CD4-positive, alpha-beta memory T cell (primary cell): ENCODE data around the gene LRRN1. TPM values are rescaled to one million over a fixed set of nuclear protein-coding genes. Genes with fewer than 3 reads are reported as not detected.
"Not testable (repeated sequence)": the region's sequence is repeated elsewhere in the genome, so short reads cannot be mapped to it uniquely, and the experiment has no call there.

Experiments
- CTCF ChIA-PET: fragments of 350-600 bp; sonication (Branson Sonifier 250); formaldehyde crosslinking; loops from one replicate; lab custom pipeline; 2021; ENCODE audit warnings: inconsistent platforms; ENCODE audit not compliant: partially characterized antibody; lab: Charles Lee
- POLR2A ChIA-PET: fragments of 350-600 bp; sonication (Branson Sonifier 250); formaldehyde crosslinking; loops from one replicate; lab custom pipeline; 2021; ENCODE audit not compliant: partially characterized antibody; lab: Charles Lee
- DNase-seq, 5 donors: peaks; one replicate each; pipeline versions ENCODE4 v3.0.0 to v3.0.0-alpha.2; 2020 to 2022; ENCODE audit warnings: mixed read lengths in 1 of 5
- H3K27ac ChIP-seq: one replicate; pipeline ENCODE4 v1.7.0; 2013; ENCODE audit warnings: low read depth, low read length
- H3K27me3 ChIP-seq: 2 replicates; pipeline ENCODE4 v1.7.0; 2013; ENCODE audit warnings: mild to moderate bottlenecking, low read length, moderate library complexity; ENCODE audit not compliant: insufficient read depth
- H3K36me3 ChIP-seq: 2 replicates; pipeline ENCODE4 v1.7.0; 2013; ENCODE audit warnings: mild to moderate bottlenecking, low read length, moderate library complexity; ENCODE audit not compliant: insufficient read depth
- H3K4me1 ChIP-seq: 2 replicates; pipeline ENCODE4 v1.7.0; 2013; ENCODE audit warnings: mild to moderate bottlenecking, low read length, moderate library complexity; ENCODE audit not compliant: insufficient read depth
- H3K4me3 ChIP-seq, 2 donors: one replicate each; pipeline ENCODE4 v1.7.0; 2013; ENCODE audit warnings: low read length in 2 of 2, mild to moderate bottlenecking in 1 of 2
- H3K9me3 ChIP-seq, 2 donors: one replicate each; pipeline ENCODE4 v1.7.0; 2013; ENCODE audit warnings: low read length in 2 of 2, control low read depth in 1 of 2; ENCODE audit not compliant: control insufficient read depth in 1 of 2
- H3K27ac Mint-ChIP-seq, 7 donors: one replicate each; pipeline ENCODE4 v1.8.0; 2020 to 2021; ENCODE audit warnings: mixed read lengths in 7 of 7, mild to moderate bottlenecking in 6 of 7, inconsistent platforms in 3 of 7, moderate library complexity in 3 of 7
- H3K27me3 Mint-ChIP-seq, 2 donors: one replicate each; pipeline ENCODE4 v1.8.0; 2020 to 2021; ENCODE audit warnings: mixed read lengths in 2 of 2
- H3K36me3 Mint-ChIP-seq, 2 donors: one replicate each; pipeline ENCODE4 v1.8.0; 2020 to 2021; ENCODE audit warnings: mixed read lengths in 2 of 2, inconsistent platforms in 1 of 2, mild to moderate bottlenecking in 1 of 2
- H3K4me1 Mint-ChIP-seq, 4 donors: one replicate each; pipeline ENCODE4 v1.8.0; 2020 to 2021; ENCODE audit warnings: mixed read lengths in 4 of 4, mild to moderate bottlenecking in 1 of 4
- H3K4me3 Mint-ChIP-seq, 8 donors: one replicate each; pipeline ENCODE4 v1.8.0; 2020 to 2021; ENCODE audit warnings: mixed read lengths in 8 of 8, mild to moderate bottlenecking in 7 of 8, moderate library complexity in 6 of 8, inconsistent platforms in 3 of 8
- H3K9me3 Mint-ChIP-seq, 8 donors: one replicate each; pipeline ENCODE4 v1.8.0; 2020 to 2021; ENCODE audit warnings: mixed read lengths in 8 of 8, mild to moderate bottlenecking in 5 of 8, inconsistent platforms in 3 of 8, moderate library complexity in 1 of 8
- intact Hi-C: fragments of 100-400 bp; cut with micrococcal nuclease; formaldehyde crosslinking; loops from one replicate; pipeline ENCODE4 v1.15.1; 2023
- polyA plus RNA-seq, 2 donors: library from polyadenylated mRNA; unstranded; fragments of 300-500 nt; fragmentation: Illumina TruSeq; gene quantifications; one replicate each; pipeline ENCODE4 v1.2.3, GENCODE V29; 2021
- total RNA-seq, 2 experiments: library from RNA; stranded (reverse); gene quantifications; one replicate each; pipeline ENCODE4 v1.2.3, GENCODE V29; 2021

Gene LRRN1
- total and polyA plus RNA-seq, 4 experiments from 2014 or later, result 0.17 to 0.23 (median 0.22) TPM; not detected in 1

- peaks cover 0 to 3% (median 1%) of the 10 kb centered on the region in 8 donors for H3K9me3 Mint-ChIP-seq
- no peaks in the 10 kb centered on the region for H3K4me1 Mint-ChIP-seq
- Histone ChIP-seq H3K27ac (no peak overlapping the region), H3K36me3 (no peaks in the 10 kb centered on the region), H3K4me3 (no peak overlapping the region), H3K9me3 (no peaks in the 10 kb centered on the region), H3K4me1 (no peaks in the 10 kb centered on the region), H3K27me3 (no peaks in the 10 kb centered on the region)
- intact Hi-C loops, result no loop called here
- no peaks in the 10 kb centered on the region for H3K27me3 Mint-ChIP-seq
- no peak overlapping the region for H3K27ac Mint-ChIP-seq
- DNase-seq, result no peak
- H3K36me3 Mint-ChIP-seq, result peaks cover 0 to 9% of the 10 kb centered on the region in 2 donors
- POLR2A ChIA-PET, result no interaction called here
- no peak overlapping the region for H3K4me3 Mint-ChIP-seq
- CTCF ChIA-PET, result no interaction called here
These were observed 27.3 kb downstream of the LRRN1 start for GRCh38 chr3:3826521-3826920.

DNA sequence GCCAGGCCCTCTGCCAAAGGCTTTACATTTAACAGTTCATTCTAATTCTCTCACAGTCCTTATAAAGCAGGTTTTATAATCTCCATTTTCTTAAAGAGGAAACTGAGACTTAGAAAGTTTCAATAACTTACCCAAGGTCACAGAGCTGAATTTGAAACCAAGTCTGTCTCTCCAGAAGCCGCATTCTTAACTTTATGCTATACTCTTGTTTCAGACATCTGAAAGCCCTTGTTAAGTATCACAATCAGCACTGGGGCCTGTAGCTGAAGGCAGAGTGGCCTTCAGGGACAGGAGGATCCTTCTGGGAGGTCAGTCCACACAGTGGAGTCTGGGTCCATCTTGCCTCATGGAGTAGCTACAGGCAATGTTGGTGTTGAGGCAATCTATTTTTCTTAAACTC lies 27.9 kb downstream of the LRRN1 start:
- intact Hi-C loops, result no loop called here
- Mint-ChIP-seq H3K27ac (no peak overlapping the region), H3K36me3 (peaks cover 0 to 9% of the 10 kb centered on the region in 2 donors), H3K4me3 (no peak overlapping the region), H3K4me1 (no peaks in the 10 kb centered on the region), H3K9me3 (peaks cover 0 to 4% (median 2%) of the 10 kb centered on the region in 8 donors), H3K27me3 (no peaks in the 10 kb centered on the region)
- Histone ChIP-seq H3K9me3 (no peaks in the 10 kb centered on the region), H3K4me3 (no peak overlapping the region), H3K27me3 (no peaks in the 10 kb centered on the region), H3K4me1 (no peaks in the 10 kb centered on the region), H3K36me3 (no peaks in the 10 kb centered on the region), H3K27ac (no peak overlapping the region)
- POLR2A ChIA-PET, result no interaction called here
- no peak for DNase-seq
- CTCF ChIA-PET, result no interaction called here

GRCh38 chr3:3828417-3828816 lies 29.2 kb downstream of the LRRN1 start:
- CTCF ChIA-PET, H3K27me3 Mint-ChIP-seq, H3K27ac Mint-ChIP-seq, POLR2A ChIA-PET, H3K36me3 Mint-ChIP-seq, H3K4me1 Mint-ChIP-seq, H3K4me1 ChIP-seq, intact Hi-C loops, H3K36me3 ChIP-seq, H3K4me3 Mint-ChIP-seq, H3K4me3 ChIP-seq, H3K27ac ChIP-seq, H3K27me3 ChIP-seq, H3K9me3 ChIP-seq, DNase-seq: not testable (repeated sequence)
- peaks cover 0 to 14% (median 10%) of the 10 kb centered on the region in 8 donors for H3K9me3 Mint-ChIP-seq

DNA sequence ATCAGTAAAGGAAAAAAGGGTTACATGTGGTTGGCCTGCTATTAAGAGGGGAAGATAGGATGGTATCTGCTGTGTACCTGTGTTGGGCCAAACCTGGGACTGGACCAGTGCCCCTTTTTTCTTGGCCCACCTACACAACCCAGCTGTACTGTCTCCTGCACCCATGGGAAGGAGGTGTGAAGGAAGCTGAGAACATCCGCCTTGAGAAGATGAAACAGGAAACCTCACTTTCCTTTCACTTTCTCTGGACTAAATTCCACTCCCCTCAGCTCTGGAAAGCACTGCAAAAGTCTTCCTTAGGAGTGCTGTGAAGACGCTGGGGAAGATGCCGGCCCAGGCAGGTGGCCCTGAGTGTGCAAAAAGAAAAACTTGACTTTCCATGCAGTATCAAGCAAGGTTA lies 37.6 kb downstream of the LRRN1 start:
- Histone ChIP-seq H3K27me3 (no peaks in the 10 kb centered on the region), H3K36me3 (no peaks in the 10 kb centered on the region), H3K27ac (no peak overlapping the region), H3K4me3 (no peak overlapping the region), H3K9me3 (no peaks in the 10 kb centered on the region), H3K4me1 (no peaks in the 10 kb centered on the region)
- CTCF ChIA-PET, result no interaction called here
- no peaks in the 10 kb centered on the region for H3K27me3 Mint-ChIP-seq
- no peak for DNase-seq
- peaks cover 7 to 42% (median 32%) of the 10 kb centered on the region in 8 donors for H3K9me3 Mint-ChIP-seq
- H3K4me3 Mint-ChIP-seq, result no peak overlapping the region
- H3K36me3 Mint-ChIP-seq, result peaks cover 1 to 4% of the 10 kb centered on the region in 2 donors
- peaks cover 0 to 10% (median 0%) of the 10 kb centered on the region in 4 donors for H3K4me1 Mint-ChIP-seq
- intact Hi-C loops, result no loop called here
- POLR2A ChIA-PET, result no interaction called here
- H3K27ac Mint-ChIP-seq, result no peak overlapping the region

- no peaks in the 10 kb centered on the region for H3K27me3 Mint-ChIP-seq
- no peak overlapping the region for H3K27ac Mint-ChIP-seq
- intact Hi-C loops, result no loop called here
- CTCF ChIA-PET, result no interaction called here
- Histone ChIP-seq H3K4me1 (no peaks in the 10 kb centered on the region), H3K36me3 (no peaks in the 10 kb centered on the region), H3K9me3 (no peaks in the 10 kb centered on the region), H3K27ac (no peak overlapping the region), H3K4me3 (no peak overlapping the region), H3K27me3 (no peaks in the 10 kb centered on the region)
- peaks cover 2 to 30% (median 22%) of the 10 kb centered on the region in 8 donors for H3K9me3 Mint-ChIP-seq
- POLR2A ChIA-PET, result no interaction called here
- H3K4me3 Mint-ChIP-seq, result no peak overlapping the region
- no peaks in the 10 kb centered on the region for H3K4me1 Mint-ChIP-seq
- DNase-seq, result no peak
- H3K36me3 Mint-ChIP-seq, result peaks cover 0 to 1% of the 10 kb centered on the region in 2 donors
These were observed 43.1 kb downstream of the LRRN1 start for GRCh38 chr3:3842356-3842755.

GRCh38 chr3:3847994-3848922 lies 49.0 kb downstream of the LRRN1 start:
- peaks cover 0 to 8% (median 2%) of the 10 kb centered on the region in 8 donors for H3K9me3 Mint-ChIP-seq
- no peaks in the 10 kb centered on the region for H3K4me1 Mint-ChIP-seq
- H3K27me3 Mint-ChIP-seq, result no peaks in the 10 kb centered on the region
- ChIA-PET CTCF (no interaction called here), POLR2A (no interaction called here)
- DNase-seq, result no peak
- H3K4me1 ChIP-seq, result no peaks in the 10 kb centered on the region
- H3K27ac Mint-ChIP-seq, result no peak overlapping the region
- H3K9me3 ChIP-seq, result no peaks in the 10 kb centered on the region
- H3K27me3 ChIP-seq, result no peaks in the 10 kb centered on the region
- H3K36me3 ChIP-seq, result no peaks in the 10 kb centered on the region
- intact Hi-C loops, result no loop called here
- no peaks in the 10 kb centered on the region for H3K36me3 Mint-ChIP-seq
- no peak overlapping the region for H3K4me3 ChIP-seq
- H3K27ac ChIP-seq, result no peak overlapping the region
- H3K4me3 Mint-ChIP-seq, result no peak overlapping the region

GRCh38 chr3:3848923-3849275 lies 49.7 kb downstream of the LRRN1 start:
- Histone ChIP-seq H3K4me1 (no peaks in the 10 kb centered on the region), H3K27me3 (no peaks in the 10 kb centered on the region), H3K4me3 (no peak overlapping the region), H3K9me3 (no peaks in the 10 kb centered on the region), H3K36me3 (no peaks in the 10 kb centered on the region), H3K27ac (no peak overlapping the region)
- Mint-ChIP-seq H3K9me3 (peaks cover 0 to 6% (median 2%) of the 10 kb centered on the region in 8 donors), H3K36me3 (no peaks in the 10 kb centered on the region), H3K27ac (no peak overlapping the region), H3K4me1 (no peaks in the 10 kb centered on the region), H3K4me3 (no peak overlapping the region), H3K27me3 (no peaks in the 10 kb centered on the region)
- ChIA-PET CTCF (no interaction called here), POLR2A (no interaction called here)
- intact Hi-C loops, result no loop called here
- no peak for DNase-seq
